HEK293T (cell line): ENCODE results near the gene MEP1A.

Experiments
- CTCF ChIA-PET: fragments of 350-600 bp; formaldehyde crosslinking; extraction: SDS; loops from one replicate; lab custom pipeline; 2021; ENCODE audit warnings: antibody characterized with exemption, inconsistent platforms; lab: Yijun Ruan, JAX
- POLR2A ChIA-PET: fragments of 350-600 bp; formaldehyde crosslinking; extraction: SDS; loops from one replicate; lab custom pipeline; 2020; ENCODE audit warnings: antibody characterized with exemption, inconsistent platforms; lab: Yijun Ruan, JAX
- DNase-seq: peaks from one replicate; pipeline ENCODE4 v3.0.0; 2012; ENCODE audit warnings: mixed read lengths; ENCODE audit errors: extremely low spot score
- ARNT ChIP-seq: fragments of 450-650 bp; IDR thresholded peaks from 2 replicates; pipeline ENCODE4 v1.6.1; 2017; ENCODE audit warnings: mild to moderate bottlenecking
- BHLHE40 ChIP-seq: fragments of 450-650 bp; IDR thresholded peaks from 2 replicates; pipeline ENCODE4 v1.6.1; 2016; ENCODE audit warnings: mild to moderate bottlenecking, moderate library complexity, borderline replicate concordance
- CTBP1 ChIP-seq: fragments of 450-650 bp; IDR thresholded peaks from 2 replicates; pipeline ENCODE4 v1.6.1; 2016; ENCODE audit warnings: borderline replicate concordance
- ELF4 ChIP-seq: fragments of 450-650 bp; IDR thresholded peaks from 2 replicates; pipeline ENCODE4 v1.6.1; 2017; ENCODE audit warnings: antibody characterized with exemption
- FOXA1 ChIP-seq: fragments of 450-650 bp; IDR thresholded peaks from 2 replicates; pipeline ENCODE4 v1.6.1; 2016; ENCODE audit warnings: mild to moderate bottlenecking
- FOXK2 ChIP-seq: fragments of 450-650 bp; IDR thresholded peaks from 2 replicates; pipeline ENCODE4 v1.6.1; 2016; ENCODE audit warnings: mild to moderate bottlenecking
- FOXM1 ChIP-seq: fragments of 450-650 bp; IDR thresholded peaks from 2 replicates; pipeline ENCODE4 v1.6.1; 2017; ENCODE audit warnings: mild to moderate bottlenecking, borderline replicate concordance
- HDGF ChIP-seq: fragments of 450-650 bp; IDR thresholded peaks from 2 replicates; pipeline ENCODE4 v1.6.1; 2017; ENCODE audit warnings: antibody characterized with exemption, borderline replicate concordance
- L3MBTL2 ChIP-seq: fragments of 450-650 bp; conservative IDR thresholded peaks from 2 replicates; pipeline ENCODE4 v1.6.1; 2016; ENCODE audit warnings: mild to moderate bottlenecking
- LEF1 ChIP-seq: fragments of 450-650 bp; IDR thresholded peaks from 2 replicates; pipeline ENCODE4 v1.6.1; 2017; ENCODE audit warnings: mild to moderate bottlenecking, borderline replicate concordance
- NFRKB ChIP-seq: fragments of 450-650 bp; IDR thresholded peaks from 2 replicates; pipeline ENCODE4 v1.6.1; 2016; ENCODE audit warnings: mild to moderate bottlenecking, moderate library complexity
- PKNOX1 ChIP-seq: fragments of 450-650 bp; IDR thresholded peaks from 2 replicates; pipeline ENCODE4 v1.6.1; 2016
- SP1 ChIP-seq: fragments of 450-650 bp; IDR thresholded peaks from 2 replicates; pipeline ENCODE4 v1.6.1; 2017
- SUZ12 ChIP-seq: fragments of 450-650 bp; IDR thresholded peaks from 2 replicates; pipeline ENCODE4 v1.6.1; 2016; ENCODE audit warnings: mild to moderate bottlenecking
- TARDBP ChIP-seq: fragments of 450-650 bp; IDR thresholded peaks from 2 replicates; pipeline ENCODE4 v1.6.1; 2016
- ZNF384 ChIP-seq: fragments of 450-650 bp; IDR thresholded peaks from 2 replicates; pipeline ENCODE4 v1.6.1; 2016

The MEP1A gene

GRCh38 chr6:46749731-46750130, 43.5 kb upstream of the MEP1A start:
- no peak for DNase-seq
- POLR2A ChIA-PET = no interaction called here

DNA sequence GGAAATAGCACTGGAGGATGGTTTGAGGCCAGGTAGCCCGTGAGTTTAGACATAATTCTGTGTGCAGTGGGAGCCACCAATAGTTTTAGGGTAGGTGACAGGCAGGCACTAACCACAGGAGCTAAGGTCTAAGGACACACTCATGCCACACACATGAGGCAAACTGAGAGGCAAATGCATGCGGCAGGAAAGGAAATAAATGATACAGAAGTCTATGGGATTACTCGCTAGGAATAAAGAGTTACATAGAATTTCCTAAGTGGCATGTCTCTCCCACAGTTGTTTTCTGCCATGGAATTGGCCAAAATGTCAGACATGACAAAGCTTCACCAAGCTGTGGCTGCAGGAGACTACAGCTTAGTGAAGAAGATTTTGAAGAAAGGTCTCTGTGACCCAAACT, 41.5 kb upstream of the MEP1A start:
- no peak for TF ChIP-seq FOXA1
- TF ChIP-seq ZNF384 = no peak
- no peak for TF ChIP-seq FOXM1
- no peak for TF ChIP-seq BHLHE40
- no peak for TF ChIP-seq CTBP1
- no peak for TF ChIP-seq PKNOX1
- no peak for TF ChIP-seq TARDBP
- TF ChIP-seq FOXK2 = no peak
- no peak for TF ChIP-seq LEF1
- TF ChIP-seq ELF4 = no peak
- TF ChIP-seq L3MBTL2 = no peak
- TF ChIP-seq HDGF = no peak
- TF ChIP-seq NFRKB = no peak
- TF ChIP-seq SP1 = no peak
- no peak for DNase-seq
- CTCF ChIA-PET = interaction anchor here (0.6 kb wide), 1 partner anchor 240 kb away, joined by 3 read pairs; no protein-coding TSS in a partner anchor
- POLR2A ChIA-PET = no interaction called here

More at GRCh38 chr6:46749731-46750130, 43.5 kb upstream of the MEP1A start:
- CTCF ChIA-PET = interaction anchor here (0.8 kb wide), 1 partner anchor 14 kb away, joined by 3 read pairs; no protein-coding TSS in a partner anchor
- TF ChIP-seq ZNF384 = no peak
- TF ChIP-seq BHLHE40 = no peak
- TF ChIP-seq L3MBTL2 = no peak
- TF ChIP-seq CTBP1 = no peak

GRCh38 chr6:46755865-46756264, 37.3 kb upstream of the MEP1A start:
- TF ChIP-seq FOXK2 (no peak), CTBP1 (no peak), L3MBTL2 (no peak), SP1 (no peak), NFRKB (no peak), PKNOX1 (peak; percentile 57), ZNF384 (no peak), ELF4 (no peak)
- ChIA-PET CTCF (interaction anchor here (0.7 kb wide), 1 partner anchor 19 kb away, joined by 3 read pairs; no protein-coding TSS in a partner anchor), POLR2A (no interaction called here)
- DNase-seq = no peak

DNA sequence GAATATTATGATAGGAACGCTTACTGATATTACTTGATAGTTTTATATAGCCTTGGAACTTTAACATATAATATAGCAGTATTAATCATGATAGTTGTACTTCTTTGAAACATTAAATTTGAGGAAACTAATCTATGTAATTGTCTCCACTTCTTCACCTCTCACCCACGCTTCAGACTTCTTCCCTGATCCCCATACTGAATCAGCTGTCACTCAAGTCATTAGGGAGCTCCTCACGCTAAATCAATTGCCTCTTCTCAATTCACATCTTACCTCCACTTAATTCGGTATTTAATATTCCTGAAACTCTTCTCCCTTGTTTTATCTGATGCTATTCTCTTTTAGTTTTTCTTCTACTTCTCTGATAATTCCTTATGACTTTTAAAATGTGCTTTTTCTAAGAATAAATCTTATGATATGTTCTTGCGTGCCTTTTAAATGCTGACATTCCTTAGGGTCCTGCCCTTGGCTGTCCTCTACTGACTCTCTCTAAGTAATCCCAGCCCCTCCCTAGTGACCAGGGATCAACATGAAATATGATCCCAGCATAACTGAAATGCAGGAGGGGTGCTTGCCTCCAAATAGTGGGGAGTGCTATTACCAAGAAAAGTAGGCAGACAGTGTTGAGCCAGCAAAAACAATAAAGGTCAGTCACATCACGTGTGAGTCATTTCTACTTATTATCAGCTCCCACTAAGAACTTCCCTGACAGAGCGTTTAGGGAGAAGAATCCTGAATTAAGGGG, 36.5 kb upstream of the MEP1A start:
- POLR2A ChIA-PET = interaction anchor here (1.1 kb wide), 1 partner anchor 23 kb away, joined by 4 read pairs; no protein-coding TSS in a partner anchor
- TF ChIP-seq PKNOX1 (peak; percentile 89), ELF4 (no peak)
- CTCF ChIA-PET = interaction anchor here (0.7 kb wide), 1 partner anchor 19 kb away, joined by 3 read pairs; no protein-coding TSS in a partner anchor
- DNase-seq = no peak

DNA sequence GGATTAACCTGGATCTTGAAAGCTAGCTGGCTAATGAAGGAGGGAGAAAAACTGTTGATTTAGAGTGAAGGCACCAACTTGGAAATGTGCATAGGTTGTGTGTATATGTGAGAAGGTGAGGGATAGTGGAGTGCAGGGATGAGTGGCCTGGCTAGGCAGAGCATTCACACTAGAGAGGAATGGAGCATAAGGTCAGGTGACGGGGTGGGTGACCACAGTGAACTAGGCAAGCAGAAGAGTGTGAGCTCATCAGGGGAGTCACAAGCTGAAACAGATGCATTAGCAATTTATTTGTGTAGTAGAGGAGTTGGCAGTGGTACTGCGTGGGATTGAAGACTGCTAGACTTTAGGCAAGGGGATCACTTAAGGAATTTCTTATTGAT, 36.0 kb upstream of the MEP1A start:
- CTCF ChIA-PET = no interaction called here

More for the DNA sequence above, 36.0 kb upstream of the MEP1A start:
- POLR2A ChIA-PET = interaction anchor here (1.1 kb wide), 1 partner anchor 24 kb away, joined by 4 read pairs; no protein-coding TSS in a partner anchor
- TF ChIP-seq TARDBP (no peak), ARNT (no peak), LEF1 (no peak), CTBP1 (no peak), FOXM1 (no peak), SP1 (no peak), BHLHE40 (no peak), L3MBTL2 (no peak), PKNOX1 (no peak), SUZ12 (no peak)
- no peak for DNase-seq
